GM12878 (cell line): ENCODE results near the gene MRNIP. TPM values are rescaled to one million over a fixed set of nuclear protein-coding genes. Genes with fewer than 3 reads are reported as not detected.

ENCODE experiments used
- ATAC-seq: fragments of 200-7000 bp; cut with Tn5 transposase; 3 replicates; pipeline ENCODE4 v1.9.1; 2020; ENCODE audit warnings: mild to moderate bottlenecking, moderate library complexity
- BruUV-seq: library from RNA; stranded (reverse); fragments of 400-500 nt; replicated peaks from 2 replicates; lab custom pipeline; 2021; lab: Mats Ljungman, UMichigan
- CTCF ChIA-PET: fragments of 300-600 bp; sonication (Branson Sonifier 250); formaldehyde crosslinking; extraction: SDS; loops from one replicate; lab custom pipeline; 2021; ENCODE audit warnings: inconsistent platforms; lab: Yijun Ruan, JAX
- POLR2A ChIA-PET: fragments of 350-600 bp; formaldehyde crosslinking; extraction: SDS; loops from one replicate; lab custom pipeline; 2021; ENCODE audit warnings: inconsistent platforms; lab: Charles Lee
- RAD21 ChIA-PET: fragments of 300-600 bp; sonication (Branson Sonifier 250); formaldehyde crosslinking; loops from one replicate; lab custom pipeline; 2023; ENCODE audit warnings: antibody characterized with exemption; ENCODE audit not compliant: unreplicated experiment; lab: Charles Lee
- SMC1A ChIA-PET: fragments of 300-600 bp; sonication (Branson Sonifier 250); formaldehyde crosslinking; loops from one replicate; lab custom pipeline; 2023; ENCODE audit not compliant: unreplicated experiment, uncharacterized antibody; lab: Charles Lee
- DNase-seq: peaks from one replicate; pipeline ENCODE4 v3.0.0-alpha.2; 2011; ENCODE audit warnings: low read depth, low spot score
- FAIRE-seq: peaks from 3 replicates; lab custom pipeline; 2011; peaks lifted over from hg19 to GRCh38; lab: Jason Lieb, UNC
- H2AFZ ChIP-seq: 2 replicates; pipeline ENCODE4 v1.6.0; 2011; ENCODE audit warnings: low read depth, low read length, control low read depth; ENCODE audit not compliant: control insufficient read depth
- H3K27ac ChIP-seq: 2 replicates; pipeline ENCODE4 v1.5.1; 2011; ENCODE audit warnings: control low read depth; ENCODE audit not compliant: control insufficient read depth, insufficient read depth
- H3K27me3 ChIP-seq, 2 experiments: replicated peaks in 1 of 2; 2 replicates each; pipeline versions ENCODE4 v1.6.0 to v1.6.1; 2011; ENCODE audit warnings: low read length in 1 of 2; ENCODE audit not compliant: control insufficient read depth in 2 of 2, insufficient read depth in 2 of 2
- H3K36me3 ChIP-seq, 2 experiments: 2 replicates each; pipeline ENCODE4 v1.5.1; 2011; ENCODE audit warnings: low read length in 1 of 2; ENCODE audit not compliant: control insufficient read depth in 2 of 2, insufficient read depth in 2 of 2
- H3K4me1 ChIP-seq: 2 replicates; pipeline ENCODE4 v1.6.1; 2011; ENCODE audit warnings: mild to moderate bottlenecking, low read length, moderate library complexity, mixed read lengths; ENCODE audit not compliant: control insufficient read depth, insufficient read depth
- H3K4me2 ChIP-seq: 2 replicates; pipeline ENCODE4 v1.6.0; 2011; ENCODE audit warnings: control low read depth; ENCODE audit not compliant: control insufficient read depth, insufficient read depth
- H3K4me3 ChIP-seq: fragments of 200-600 bp; sonication (generic); 2 replicates; pipeline ENCODE4 v1.5.1; 2016
- H3K79me2 ChIP-seq: 2 replicates; pipeline ENCODE4 v1.6.0; 2011; ENCODE audit warnings: low read length; ENCODE audit not compliant: control insufficient read depth, insufficient read depth
- H3K9ac ChIP-seq: 2 replicates; pipeline ENCODE4 v1.8.0; 2011; ENCODE audit warnings: low read length, control low read depth, mixed read lengths; ENCODE audit not compliant: control insufficient read depth, insufficient read depth
- H3K9me3 ChIP-seq: replicated peaks from 3 replicates; pipeline ENCODE4 v1.5.1; 2011; ENCODE audit warnings: mild to moderate bottlenecking, low read length; ENCODE audit not compliant: control insufficient read depth, insufficient read depth
- H4K20me1 ChIP-seq: 2 replicates; pipeline ENCODE4 v1.6.0; 2011; ENCODE audit not compliant: control insufficient read depth, insufficient read depth
- ATF3 ChIP-seq: IDR thresholded peaks from 2 replicates; pipeline ENCODE4 v1.6.1; 2011; ENCODE audit warnings: low read depth, mild to moderate bottlenecking, low read length, moderate library complexity, borderline replicate concordance; ENCODE audit errors: extremely low read depth
- BCL11A ChIP-seq: IDR thresholded peaks from 2 replicates; pipeline ENCODE4 v1.6.1; 2011; ENCODE audit warnings: low read depth, low read length
- ETV6 ChIP-seq, 2 experiments: fragments of 450-650 bp in 1 of 2; IDR thresholded peaks in 1 of 2; conservative IDR thresholded peaks in 1 of 2; 2 replicates each; pipeline ENCODE4 v1.6.1; 2014; ENCODE audit warnings: antibody characterized with exemption in 1 of 2, borderline replicate concordance in 1 of 2, low read depth in 1 of 2, mild to moderate bottlenecking in 1 of 2, moderate library complexity in 1 of 2
- IKZF2 ChIP-seq, 2 experiments: fragments of 450-650 bp; IDR thresholded peaks; 2 replicates each; pipeline ENCODE4 v1.6.1; 2017; ENCODE audit warnings: mild to moderate bottlenecking in 2 of 2, moderate library complexity in 2 of 2
- MEF2B ChIP-seq: fragments of 450-650 bp; IDR thresholded peaks from 2 replicates; pipeline ENCODE4 v1.6.1; 2018; ENCODE audit warnings: mild to moderate bottlenecking, moderate library complexity; ENCODE audit not compliant: partially characterized antibody, poor library complexity, severe bottlenecking
- NFXL1 ChIP-seq: fragments of 450-650 bp; IDR thresholded peaks from 2 replicates; pipeline ENCODE4 v1.6.1; 2017; ENCODE audit warnings: antibody characterized with exemption, mild to moderate bottlenecking, borderline replicate concordance
- NR2C1 ChIP-seq: fragments of 450-650 bp; IDR thresholded peaks from 2 replicates; pipeline ENCODE4 v1.6.1; 2017; ENCODE audit warnings: antibody characterized with exemption, mild to moderate bottlenecking, moderate library complexity
- RB1 ChIP-seq: fragments of 450-650 bp; formaldehyde crosslinking; IDR thresholded peaks from 2 replicates; pipeline ENCODE4 v1.6.1; 2017; ENCODE audit warnings: mild to moderate bottlenecking, borderline replicate concordance
- SKIL ChIP-seq: fragments of 450-650 bp; IDR thresholded peaks from 2 replicates; pipeline ENCODE4 v1.6.1; 2017; ENCODE audit warnings: mild to moderate bottlenecking, low read depth, inconsistent platforms; ENCODE audit not compliant: poor library complexity, severe bottlenecking
- SPI1 ChIP-seq: IDR thresholded peaks from 2 replicates; pipeline ENCODE4 v1.6.1; 2011; ENCODE audit warnings: low read depth, mild to moderate bottlenecking, low read length, moderate library complexity, borderline replicate concordance; ENCODE audit not compliant: insufficient read depth
- WRNIP1 ChIP-seq: IDR thresholded peaks from 2 replicates; pipeline ENCODE4 v1.6.1; 2011; ENCODE audit warnings: low read depth, low read length, improper control_type of control experiment, borderline replicate concordance
- WGBS: methylation state at CpG from one replicate; pipeline ENCODE4 v1.1.6; 2016; ENCODE audit warnings: low lambda C conversion rate; ENCODE audit not compliant: insufficient replicate concordance, insufficient coverage; ENCODE audit errors: missing lambda C conversion rate; 5-methylcytosine and 5-hydroxymethylcytosine counted together
- in situ Hi-C: fragments of 300-500 bp; cut with MboI; formaldehyde crosslinking; loops from 9 replicates; pipeline ENCODE4 v1.14.3; 2018; ENCODE audit warnings: mixed read lengths
- intact Hi-C: fragments of 100-400 bp; cut with micrococcal nuclease; formaldehyde crosslinking; loops from one replicate; pipeline ENCODE4 v1.14.2; 2022; ENCODE audit not compliant: unreplicated experiment
- polyA plus RNA-seq, 11 experiments: library from polyadenylated mRNA; depleted of rRNA in 4 of 11; unstranded in 6 of 11; stranded (reverse) in 5 of 11; fragments of >200 nt; fragmentation: Nextera tagmentation in 4 of 11; fragmentation: Illumina TruSeq in 1 of 11; extraction: Ambion mirVana in 4 of 11; extraction: Trizol in 1 of 11; gene quantifications; 1 replicate in 1 of 11; 2 replicates in 10 of 11; pipeline versions ENCODE4 v1.2.1 to v1.2.3, GENCODE V29; 2011 to 2016; ENCODE audit warnings: inconsistent platforms in 2 of 11, missing spikeins in 2 of 11, low read depth in 1 of 11
- total RNA-seq, 4 experiments: library from RNA; depleted of rRNA in 3 of 4; stranded (reverse); fragments of >200 nt in 3 of 4; fragmentation: Illumina TruSeq in 1 of 4; extraction: Trizol in 1 of 4; gene quantifications; 2 replicates each; pipeline versions ENCODE4 v1.2.1 to v1.2.3, GENCODE V29; 2013 to 2021
- TF ChIP-seq, protein P1 (sequence below): fragments of 450-650 bp; IDR thresholded peaks from 2 replicates; pipeline ENCODE4 v1.6.1; 2016; ENCODE audit warnings: mild to moderate bottlenecking

Gene MRNIP
- total and polyA plus RNA-seq, 10 of the 15 experiments (the other 5 are each of a cell fraction or from before 2014, with no cell fraction given), result 2.4 to 30.4 (median 13.1) TPM

DNA sequence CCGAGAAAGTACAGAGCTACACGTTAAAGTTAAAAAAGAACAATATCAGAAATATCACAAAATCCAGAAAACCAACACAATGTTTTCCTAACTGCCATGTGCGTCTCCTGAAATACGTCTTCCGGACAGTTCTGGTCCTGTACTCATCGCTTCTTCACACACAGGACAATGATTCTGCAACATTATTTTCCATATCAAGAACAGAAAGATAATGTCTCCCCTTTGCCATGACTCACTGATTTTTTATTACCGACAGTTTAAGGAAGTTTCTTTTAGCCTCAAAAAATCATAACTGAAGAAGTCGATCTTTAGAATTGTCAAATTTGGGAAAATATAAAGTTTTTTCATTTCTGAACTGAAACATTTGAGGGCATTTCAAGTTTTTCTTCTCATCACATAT lies 46.5 kb upstream of the MRNIP start:
- H4K20me1 ChIP-seq, result no peaks in the 10 kb centered on the region
- H3K27me3 ChIP-seq, result no peaks in the 10 kb centered on the region
- peaks cover 4 to 8% of the 10 kb centered on the region in 2 experiments; a peak in 3 of 4 replicates for H3K36me3 ChIP-seq
- peaks cover 12% of the 10 kb centered on the region for H3K4me1 ChIP-seq
- no peaks in the 10 kb centered on the region for H3K9me3 ChIP-seq
- FAIRE-seq, result no peak
- 98% methylated on average over 8 of the region's 8 CpGs for WGBS
- H3K4me3 ChIP-seq, result no peak overlapping the region
- H3K27ac ChIP-seq, result no peak overlapping the region
- RAD21 ChIA-PET, result no interaction called here
- POLR2A ChIA-PET, result no interaction called here
- no peak overlapping the region for H3K9ac ChIP-seq
- no TSS peak for BruUV-seq
- DNase-seq, result no peak
- TF ChIP-seq IKZF2 (IDR thresholded peaks at IDR 0.05) (no peak), ATF3 (no peak), SPI1 (no peak), NFXL1 (no peak), WRNIP1 (no peak), ETV6 (conservative IDR thresholded peaks at IDR 0.05 in 1 of 2, IDR thresholded peaks at IDR 0.05 in 1 of 2; ENCODE audit: borderline replicate concordance in 1 of 2, low read depth in 1 of 2) (no peak), BCL11A (no peak), RB1 (no peak), MEF2B (no peak), SKIL (no peak), NR2C1 (no peak)
- TF ChIP-seq, protein P1, sequence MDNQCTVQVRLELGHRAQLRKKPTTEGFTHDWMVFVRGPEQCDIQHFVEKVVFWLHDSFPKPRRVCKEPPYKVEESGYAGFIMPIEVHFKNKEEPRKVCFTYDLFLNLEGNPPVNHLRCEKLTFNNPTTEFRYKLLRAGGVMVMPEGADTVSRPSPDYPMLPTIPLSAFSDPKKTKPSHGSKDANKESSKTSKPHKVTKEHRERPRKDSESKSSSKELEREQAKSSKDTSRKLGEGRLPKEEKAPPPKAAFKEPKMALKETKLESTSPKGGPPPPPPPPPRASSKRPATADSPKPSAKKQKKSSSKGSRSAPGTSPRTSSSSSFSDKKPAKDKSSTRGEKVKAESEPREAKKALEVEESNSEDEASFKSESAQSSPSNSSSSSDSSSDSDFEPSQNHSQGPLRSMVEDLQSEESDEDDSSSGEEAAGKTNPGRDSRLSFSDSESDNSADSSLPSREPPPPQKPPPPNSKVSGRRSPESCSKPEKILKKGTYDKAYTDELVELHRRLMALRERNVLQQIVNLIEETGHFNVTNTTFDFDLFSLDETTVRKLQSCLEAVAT, result no peak
- no peak overlapping the region for H3K4me2 ChIP-seq
- intact Hi-C loops, result loop anchor here (5.0 kb wide), 1 partner anchor 98 kb away; the partner anchor contains the start of gene MGAT4B
- CTCF ChIA-PET, result interaction anchor here (2.6 kb wide), 1 partner anchor 103 kb away, joined by 19 read pairs; no protein-coding TSS in a partner anchor
- ATAC-seq, result no peak
- SMC1A ChIA-PET, result interaction anchor here (2.4 kb wide), 1 partner anchor 103 kb away, joined by 9 read pairs; no protein-coding TSS in a partner anchor
- no peak overlapping the region for H2AFZ ChIP-seq
- in situ Hi-C loops, result no loop called here
- H3K79me2 ChIP-seq, result peaks cover 18% of the 10 kb centered on the region
